ENCODE results near the gene OVOL1. TPM values are rescaled to one million over a fixed set of nuclear protein-coding genes. Genes with fewer than 3 reads are reported as not detected.

The OVOL1 gene
- total and polyA plus RNA-seq, 2 experiments from 2014 or later = 1.5 to 3.3 TPM

- TF ChIP-seq EZH2 (IDR thresholded peaks at IDR 0.05; ENCODE audit: low read depth, unreplicated experiment) (no peak), EZH2phosphoT487 (IDR thresholded peaks at IDR 0.05; ENCODE audit: unreplicated experiment) (no peak), POLR2AphosphoS5 (IDR thresholded peaks at IDR 0.05; ENCODE audit: low read depth) (no peak), ETS1 (IDR thresholded peaks at IDR 0.05) (no peak)
Observed at GRCh38 chr11:65771589-65772112, 15.2 kb upstream of the OVOL1 start (continued).

- TF ChIP-seq REST (IDR thresholded peaks at IDR 0.05; ENCODE audit: unreplicated experiment) = no peak
- TF ChIP-seq CTCF (conservative IDR thresholded peaks at IDR 0.05; ENCODE audit: low read depth in 2 of 2) = peak; percentile 28 to 37; a peak in 3 of 4 replicates
- H3K36me3 Mint-ChIP-seq (ENCODE audit: low read depth) = peaks cover 3% of the 10 kb centered on the region; the same call in 1 of the 3 replicates
- ATAC-seq (no peak), DNase-seq (ENCODE audit: low spot score) (no peak)
- H3K27me3 Mint-ChIP-seq (ENCODE audit: insufficient read depth, low read depth, poor library complexity) = peaks cover 5% of the 10 kb centered on the region
- Histone ChIP-seq H3K4me1 (ENCODE audit: insufficient read depth) (no peaks in the 10 kb centered on the region), H4K20me1 (replicated peaks; ENCODE audit: insufficient read depth) (no peaks in the 10 kb centered on the region), H2AFZ (no peak overlapping the region), H3K79me2 (replicated peaks; ENCODE audit: insufficient read depth) (no peaks in the 10 kb centered on the region), H3K36me3 (ENCODE audit: insufficient read depth) (no peaks in the 10 kb centered on the region), H3K27me3 (ENCODE audit: insufficient read depth) (no peaks in the 10 kb centered on the region), H3K4me3 (no peak overlapping the region), H3K9me2 (ENCODE audit: insufficient read depth) (no peaks in the 10 kb centered on the region), H3K4me2 (no peak overlapping the region), H3F3A (replicated peaks; ENCODE audit: low read depth) (no peaks in the 10 kb centered on the region), H3K27ac (ENCODE audit: low read depth) (no peak overlapping the region)
- H3K9me3 Mint-ChIP-seq = peaks cover 6% of the 10 kb centered on the region; the same call in 1 of the 3 replicates
- H3K4me3 Mint-ChIP-seq = no peak overlapping the region
- no peaks in the 10 kb centered on the region for H3K4me1 Mint-ChIP-seq
- H3K27ac Mint-ChIP-seq = no peak overlapping the region
Observed at GRCh38 chr11:65773784-65774411, 13.0 kb upstream of the OVOL1 start.

Measured in GM23338 (cell line).